Gastrocnemius medialis (tissue), 4 donors: ENCODE data around the gene TMEM187.

Source experiments
- CTCF ChIP-seq, 5 experiments: fragments of 450-650 bp in 3 of 5; fragments of 200-600 bp in 2 of 5; sonication (generic) in 2 of 5; IDR thresholded peaks in 4 of 5; conservative IDR thresholded peaks in 1 of 5; 1 replicate in 4 of 5; 2 replicates in 1 of 5; pipeline ENCODE4 v1.5.1; 2016 to 2019; ENCODE audit warnings: antibody characterized with exemption in 5 of 5, mild to moderate bottlenecking in 3 of 5, moderate library complexity in 3 of 5
- POLR2A ChIP-seq, 2 donors: fragments of 450-650 bp; IDR thresholded peaks; one replicate each; pipeline ENCODE4 v1.6.1; 2017; ENCODE audit warnings: antibody characterized with exemption in 2 of 2, mild to moderate bottlenecking in 2 of 2, moderate library complexity in 2 of 2

- TF ChIP-seq CTCF (IDR thresholded peaks at IDR 0.05 in 4 of 5, conservative IDR thresholded peaks at IDR 0.05 in 1 of 5) (no peak), POLR2A (IDR thresholded peaks at IDR 0.05) (no peak)
Observed at GRCh38 chrX:153935326-153935851, 37.2 kb upstream of the TMEM187 start.
